ENCODE measurements around the gene BAIAP3.

DNA sequence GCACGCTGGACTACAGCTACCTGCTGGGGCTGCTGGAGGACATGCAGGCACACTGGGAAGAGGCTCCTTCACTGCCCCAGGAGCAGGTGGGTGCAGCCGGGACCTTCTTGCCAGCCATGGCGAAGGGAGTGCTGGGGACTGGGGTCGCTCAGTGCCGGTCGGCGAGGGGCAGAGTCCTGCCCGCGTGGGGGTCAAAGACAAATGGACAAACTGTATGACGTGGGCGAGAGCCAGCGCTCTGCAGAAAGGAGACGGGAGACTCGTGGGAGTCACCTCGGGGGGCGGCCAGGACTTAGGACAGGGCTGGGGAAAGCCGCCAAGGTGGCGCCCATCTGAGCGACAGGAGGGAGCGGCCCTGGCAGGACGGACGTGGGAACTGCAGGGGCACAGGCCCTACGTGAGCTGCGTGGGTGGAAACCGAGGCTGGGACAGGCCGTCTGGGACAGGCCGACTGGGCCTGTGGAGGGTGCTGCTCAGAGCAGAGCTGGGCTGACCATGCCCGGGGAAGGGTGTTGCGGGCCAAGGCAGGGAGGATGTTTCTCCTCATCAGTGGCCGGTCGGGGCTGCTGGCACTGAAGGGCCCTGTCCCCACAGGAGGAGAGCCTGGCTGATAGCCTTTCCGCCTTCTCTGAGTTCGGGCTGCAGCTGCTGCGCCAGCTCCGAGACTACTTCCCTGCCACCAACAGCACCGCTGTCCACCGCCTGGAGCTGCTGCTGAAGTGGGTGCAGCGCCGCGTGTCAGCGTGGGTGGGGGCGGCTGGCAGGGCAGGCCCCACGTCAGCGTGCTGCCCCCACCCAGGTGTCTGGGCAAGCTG lies 10.2 kb downstream of the BAIAP3 start:
- TF ChIP-seq, protein P1, sequence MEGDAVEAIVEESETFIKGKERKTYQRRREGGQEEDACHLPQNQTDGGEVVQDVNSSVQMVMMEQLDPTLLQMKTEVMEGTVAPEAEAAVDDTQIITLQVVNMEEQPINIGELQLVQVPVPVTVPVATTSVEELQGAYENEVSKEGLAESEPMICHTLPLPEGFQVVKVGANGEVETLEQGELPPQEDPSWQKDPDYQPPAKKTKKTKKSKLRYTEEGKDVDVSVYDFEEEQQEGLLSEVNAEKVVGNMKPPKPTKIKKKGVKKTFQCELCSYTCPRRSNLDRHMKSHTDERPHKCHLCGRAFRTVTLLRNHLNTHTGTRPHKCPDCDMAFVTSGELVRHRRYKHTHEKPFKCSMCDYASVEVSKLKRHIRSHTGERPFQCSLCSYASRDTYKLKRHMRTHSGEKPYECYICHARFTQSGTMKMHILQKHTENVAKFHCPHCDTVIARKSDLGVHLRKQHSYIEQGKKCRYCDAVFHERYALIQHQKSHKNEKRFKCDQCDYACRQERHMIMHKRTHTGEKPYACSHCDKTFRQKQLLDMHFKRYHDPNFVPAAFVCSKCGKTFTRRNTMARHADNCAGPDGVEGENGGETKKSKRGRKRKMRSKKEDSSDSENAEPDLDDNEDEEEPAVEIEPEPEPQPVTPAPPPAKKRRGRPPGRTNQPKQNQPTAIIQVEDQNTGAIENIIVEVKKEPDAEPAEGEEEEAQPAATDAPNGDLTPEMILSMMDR (IDR thresholded peaks at IDR 0.05 in 2 of 3, conservative IDR thresholded peaks at IDR 0.05 in 1 of 3; ENCODE audit: borderline replicate concordance in 1 of 3, insufficient read depth in 1 of 3, low read depth in 2 of 3, low read length in 2 of 3) = no peak
- TF ChIP-seq POLR2AphosphoS5 (IDR thresholded peaks at IDR 0.05; ENCODE audit: low read depth, low read length) = no peak
